SK-N-SH treated with all-trans-retinoic acid at 6 μM for 48 hours (cell line): ENCODE results near the gene CDR2.

Experiments used
- OSR1 ChIP-seq: fragments of 250-450 bp; sonication (Bioruptor Pico); IDR thresholded peaks from 2 replicates; pipeline ENCODE4 v1.8.0; 2022; ENCODE audit warnings: moderate library complexity, mild to moderate bottlenecking, inconsistent platforms
- PPARA ChIP-seq: fragments of 250-450 bp; sonication (Bioruptor Pico); IDR thresholded peaks from 2 replicates; pipeline ENCODE4 v1.5.0; 2020; ENCODE audit warnings: mild to moderate bottlenecking, borderline replicate concordance
- ZFP30 ChIP-seq: fragments of 450-650 bp; formaldehyde crosslinking; IDR thresholded peaks from 2 replicates; pipeline ENCODE4 v1.5.0; 2022; ENCODE audit warnings: mild to moderate bottlenecking, moderate library complexity
- TF ChIP-seq, protein P1 (sequence below): fragments of 250-450 bp; sonication (Bioruptor Pico); IDR thresholded peaks from 2 replicates; pipeline ENCODE4 v1.5.0; 2020; ENCODE audit warnings: mild to moderate bottlenecking, moderate library complexity

DNA sequence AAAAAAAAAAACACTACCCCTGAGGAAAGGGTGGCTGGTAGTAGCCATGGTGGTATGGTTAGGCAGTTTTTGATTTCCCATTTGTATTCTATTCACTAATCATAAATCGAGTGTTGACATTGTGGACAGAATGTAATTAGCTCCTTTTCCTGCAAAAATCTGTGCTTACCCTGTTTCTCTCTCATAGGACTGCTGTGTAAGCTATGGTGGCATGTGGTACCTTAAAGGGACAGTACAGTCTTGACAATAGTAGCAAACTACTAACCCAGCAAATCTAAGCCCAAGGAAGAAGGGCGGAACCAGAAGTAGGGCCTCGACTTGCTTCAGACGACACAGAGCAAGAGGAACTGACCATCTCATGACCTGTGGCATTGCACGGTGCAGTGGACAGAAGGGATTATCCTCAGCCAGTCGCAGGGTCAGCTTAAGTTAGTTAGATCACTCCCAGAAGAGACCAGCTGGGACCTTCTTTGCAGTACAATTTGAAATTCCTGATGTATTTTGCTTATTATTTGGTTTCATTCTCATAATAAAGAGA, 40.9 kb downstream of the CDR2 start:
- TF ChIP-seq, protein P1, sequence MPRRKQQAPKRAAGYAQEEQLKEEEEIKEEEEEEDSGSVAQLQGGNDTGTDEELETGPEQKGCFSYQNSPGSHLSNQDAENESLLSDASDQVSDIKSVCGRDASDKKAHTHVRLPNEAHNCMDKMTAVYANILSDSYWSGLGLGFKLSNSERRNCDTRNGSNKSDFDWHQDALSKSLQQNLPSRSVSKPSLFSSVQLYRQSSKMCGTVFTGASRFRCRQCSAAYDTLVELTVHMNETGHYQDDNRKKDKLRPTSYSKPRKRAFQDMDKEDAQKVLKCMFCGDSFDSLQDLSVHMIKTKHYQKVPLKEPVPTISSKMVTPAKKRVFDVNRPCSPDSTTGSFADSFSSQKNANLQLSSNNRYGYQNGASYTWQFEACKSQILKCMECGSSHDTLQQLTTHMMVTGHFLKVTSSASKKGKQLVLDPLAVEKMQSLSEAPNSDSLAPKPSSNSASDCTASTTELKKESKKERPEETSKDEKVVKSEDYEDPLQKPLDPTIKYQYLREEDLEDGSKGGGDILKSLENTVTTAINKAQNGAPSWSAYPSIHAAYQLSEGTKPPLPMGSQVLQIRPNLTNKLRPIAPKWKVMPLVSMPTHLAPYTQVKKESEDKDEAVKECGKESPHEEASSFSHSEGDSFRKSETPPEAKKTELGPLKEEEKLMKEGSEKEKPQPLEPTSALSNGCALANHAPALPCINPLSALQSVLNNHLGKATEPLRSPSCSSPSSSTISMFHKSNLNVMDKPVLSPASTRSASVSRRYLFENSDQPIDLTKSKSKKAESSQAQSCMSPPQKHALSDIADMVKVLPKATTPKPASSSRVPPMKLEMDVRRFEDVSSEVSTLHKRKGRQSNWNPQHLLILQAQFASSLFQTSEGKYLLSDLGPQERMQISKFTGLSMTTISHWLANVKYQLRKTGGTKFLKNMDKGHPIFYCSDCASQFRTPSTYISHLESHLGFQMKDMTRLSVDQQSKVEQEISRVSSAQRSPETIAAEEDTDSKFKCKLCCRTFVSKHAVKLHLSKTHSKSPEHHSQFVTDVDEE (CRISPR knock-in tag): no peak
- no peak for TF ChIP-seq ZFP30 (CRISPR knock-in tag)
- TF ChIP-seq PPARA (CRISPR knock-in tag): no peak
- no peak for TF ChIP-seq OSR1
